NCI-H1694 (cell line): ENCODE data around the gene B3GAT2.

Source experiments
- DNase-seq: peaks from one replicate; lab custom pipeline; 2025; lab: John Stamatoyannopoulos, UW

B3GAT2 gene

GRCh38 chr6:70841112-70841511, 115.7 kb downstream of the B3GAT2 start:
- DNase-seq: no peak

GRCh38 chr6:70839286-70840266, 117.3 kb downstream of the B3GAT2 start:
- no peak for DNase-seq

GRCh38 chr6:70838907-70839285, 118.0 kb downstream of the B3GAT2 start:
- DNase-seq: no peak

- DNase-seq: no peak
These were observed 122.3 kb downstream of the B3GAT2 start for GRCh38 chr6:70834520-70834919.

- DNase-seq: no peak
These were observed 125.4 kb downstream of the B3GAT2 start for GRCh38 chr6:70831427-70831826.

- no peak for DNase-seq
These were observed 133.2 kb downstream of the B3GAT2 start for GRCh38 chr6:70823651-70824050.

GRCh38 chr6:70821751-70822150, 135.1 kb downstream of the B3GAT2 start:
- no peak for DNase-seq

GRCh38 chr6:70820778-70821177, 136.1 kb downstream of the B3GAT2 start:
- no peak for DNase-seq

GRCh38 chr6:70819646-70820045, 137.2 kb downstream of the B3GAT2 start:
- DNase-seq: no peak

- no peak for DNase-seq
These were observed 143.0 kb downstream of the B3GAT2 start for GRCh38 chr6:70813885-70814284.

- no peak for DNase-seq
These were observed 145.1 kb downstream of the B3GAT2 start for GRCh38 chr6:70811788-70812187.
